NCI-H2227 (cell line): ENCODE results near the gene LARGE1.

Experiments used
- DNase-seq: peaks from one replicate; lab custom pipeline; 2025; ENCODE audit not compliant: unreplicated experiment; lab: John Stamatoyannopoulos, UW

LARGE1 gene

DNA sequence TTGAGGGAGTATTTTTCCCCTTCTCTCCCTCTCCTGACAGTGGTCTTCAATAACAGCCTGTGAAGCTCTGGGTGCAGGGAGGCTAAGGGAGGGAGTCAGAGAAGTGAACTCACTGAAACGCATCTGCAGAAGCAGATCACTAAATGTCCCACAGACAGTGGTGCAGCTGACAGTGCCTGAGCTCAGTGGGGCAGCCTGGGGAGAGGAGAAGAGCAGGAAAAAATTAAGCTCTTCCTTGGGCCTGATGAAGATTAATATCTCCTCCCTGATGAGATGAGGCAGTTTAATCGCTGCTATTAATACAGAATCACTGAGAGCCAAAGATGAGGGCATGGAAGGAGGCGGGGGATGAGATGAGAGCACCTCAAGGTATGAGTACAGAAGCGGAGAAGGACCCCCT, 180.8 kb downstream of the LARGE1 start:
- no peak for DNase-seq

DNA sequence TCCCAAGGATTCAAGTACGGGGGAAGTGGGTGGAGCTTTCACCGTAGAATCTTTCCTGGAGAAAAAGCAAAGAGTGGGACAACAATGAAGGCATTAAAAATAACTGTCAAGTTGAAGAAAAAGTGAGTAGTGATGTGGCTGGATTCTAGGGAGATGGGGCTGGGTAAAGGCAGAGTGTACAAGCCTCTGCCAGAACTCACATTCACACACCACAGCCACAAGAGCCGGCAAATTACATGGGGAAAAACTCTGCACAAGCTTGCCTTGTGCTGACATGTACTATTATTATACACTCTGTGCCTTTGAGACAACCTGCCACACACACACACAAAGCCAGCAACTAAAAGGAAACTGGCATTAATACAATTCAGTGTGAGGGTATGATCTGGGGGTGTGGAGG, 182.6 kb downstream of the LARGE1 start:
- no peak for DNase-seq

DNA sequence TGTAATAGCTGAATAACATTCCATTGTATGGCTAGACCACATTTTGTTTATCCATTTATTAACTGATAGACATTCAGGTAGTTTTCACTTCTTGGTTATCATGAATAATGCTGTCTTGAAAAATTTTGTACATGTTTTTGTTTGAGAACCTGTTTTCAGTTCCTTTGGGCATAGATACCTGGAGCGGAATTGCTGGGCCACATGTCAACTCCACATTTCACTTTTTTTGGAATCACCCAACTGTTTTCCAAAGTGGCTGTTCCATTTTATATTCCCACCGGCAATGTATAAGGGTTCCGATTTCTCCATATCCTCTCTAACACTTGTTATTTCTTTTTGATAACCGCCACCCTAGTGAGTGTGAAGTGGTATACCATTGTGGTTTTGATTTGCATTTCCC, 184.3 kb downstream of the LARGE1 start:
- no peak for DNase-seq

DNA sequence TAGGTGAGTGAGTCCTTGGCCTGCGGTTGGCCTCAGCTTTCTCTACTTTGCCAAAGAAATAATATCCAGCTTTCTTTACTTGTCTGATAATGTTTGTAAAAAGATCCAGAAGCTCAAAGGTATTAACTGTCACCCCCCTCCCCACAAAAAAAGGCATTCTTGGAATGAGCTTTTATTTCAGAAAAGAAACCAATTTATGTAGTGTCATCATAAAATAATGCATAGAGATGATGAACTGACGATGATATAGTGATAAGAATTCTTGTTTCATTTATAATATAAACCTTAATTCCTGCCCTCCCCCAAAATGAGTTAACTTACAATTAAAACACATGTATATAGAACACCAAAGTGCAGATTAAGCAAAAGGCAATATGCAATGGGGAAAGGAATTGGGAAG, 191.4 kb downstream of the LARGE1 start:
- no peak for DNase-seq

DNA sequence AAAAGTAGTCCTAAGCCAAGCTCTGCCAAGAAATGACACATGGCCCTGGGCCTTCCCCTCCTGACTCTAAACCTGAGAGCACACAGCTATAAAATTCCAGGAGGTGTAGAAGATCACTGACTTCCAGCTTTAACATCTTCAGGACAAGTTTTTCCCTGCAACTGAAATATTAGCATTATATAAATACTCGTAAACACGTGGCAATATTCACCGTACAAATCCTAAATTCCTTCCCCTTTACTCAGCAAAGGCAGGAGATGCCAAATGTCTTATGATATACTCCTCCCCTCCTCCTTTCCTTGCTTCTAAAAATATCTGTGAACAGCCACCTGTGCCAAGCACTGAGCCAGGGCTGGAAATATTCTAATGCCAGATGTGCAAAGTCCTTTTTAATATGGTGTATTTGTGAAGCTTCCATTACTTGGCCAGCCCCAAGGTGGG, 194.0 kb downstream of the LARGE1 start:
- DNase-seq, result no peak

DNA sequence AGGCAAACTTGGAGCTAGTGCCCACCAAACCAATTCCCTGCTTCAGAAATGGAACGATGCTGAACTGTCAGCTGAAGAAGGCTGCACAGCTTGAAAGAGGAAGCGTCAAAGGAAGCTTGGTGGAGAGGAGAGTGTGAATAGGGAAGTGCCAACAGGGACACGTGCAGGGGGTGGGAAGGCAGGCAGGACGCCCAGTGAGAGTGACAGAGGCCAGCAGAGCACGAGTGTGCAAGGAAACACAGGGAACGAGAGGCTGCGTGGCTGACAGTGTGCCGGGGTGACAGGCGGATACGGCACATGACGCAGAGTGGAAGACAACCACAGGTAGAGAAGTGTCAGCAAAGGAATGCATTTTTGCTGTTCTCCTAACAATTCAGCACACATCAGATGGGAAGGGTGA, 196.4 kb downstream of the LARGE1 start:
- DNase-seq, result no peak

DNA sequence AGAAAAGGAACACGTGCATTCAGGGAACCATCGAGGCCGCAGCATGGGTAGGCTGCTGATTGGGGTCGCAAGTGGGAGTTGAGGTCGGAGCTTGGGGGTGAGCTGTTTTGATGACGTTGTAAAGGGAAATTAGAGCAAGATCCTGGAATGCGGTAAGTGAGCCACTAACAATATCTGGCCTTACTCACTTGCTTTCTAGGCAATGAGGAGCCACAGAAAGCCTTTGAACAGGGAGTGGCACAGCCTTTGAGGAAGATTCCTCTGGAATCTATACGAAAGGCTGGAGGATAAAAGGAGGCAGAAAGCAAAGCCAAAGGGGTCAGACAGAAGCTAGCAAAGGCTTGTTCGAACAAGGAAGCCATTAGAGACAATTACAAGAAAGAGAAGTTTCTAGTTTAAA, 197.5 kb downstream of the LARGE1 start:
- DNase-seq, result no peak

DNA sequence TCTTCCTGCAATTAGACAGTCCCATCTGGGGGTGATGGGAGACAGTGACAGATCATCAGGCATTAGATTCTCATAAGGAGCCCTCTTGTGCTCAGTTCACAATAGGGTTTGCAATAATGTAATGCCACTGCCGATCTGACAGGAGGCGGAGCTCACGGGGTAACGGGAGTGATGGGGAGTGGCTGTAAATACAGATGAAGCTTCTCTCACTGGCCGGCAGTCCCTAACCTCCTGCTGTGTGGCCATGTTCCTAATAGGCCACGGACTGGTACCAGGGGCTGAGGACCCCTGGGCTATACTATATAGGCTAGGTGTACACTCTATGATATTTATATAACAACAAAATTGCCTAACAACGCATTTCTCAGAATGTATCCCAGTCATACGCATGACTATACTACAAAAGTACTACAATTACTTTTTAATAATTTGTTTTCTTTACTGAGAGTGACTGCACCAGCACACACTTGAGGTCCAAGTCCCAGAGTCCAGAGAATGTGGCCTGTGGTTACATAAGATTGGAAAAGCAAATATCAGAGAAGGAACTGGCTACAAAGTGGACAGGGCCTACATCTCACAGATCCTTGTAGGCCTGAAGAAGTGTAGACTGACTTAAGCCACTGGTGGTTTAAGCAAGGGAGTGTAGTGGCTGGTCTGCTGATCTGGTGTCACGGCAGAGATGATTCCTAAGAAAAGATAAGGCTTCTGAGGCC, 200.0 kb downstream of the LARGE1 start:
- DNase-seq, result no peak

DNA sequence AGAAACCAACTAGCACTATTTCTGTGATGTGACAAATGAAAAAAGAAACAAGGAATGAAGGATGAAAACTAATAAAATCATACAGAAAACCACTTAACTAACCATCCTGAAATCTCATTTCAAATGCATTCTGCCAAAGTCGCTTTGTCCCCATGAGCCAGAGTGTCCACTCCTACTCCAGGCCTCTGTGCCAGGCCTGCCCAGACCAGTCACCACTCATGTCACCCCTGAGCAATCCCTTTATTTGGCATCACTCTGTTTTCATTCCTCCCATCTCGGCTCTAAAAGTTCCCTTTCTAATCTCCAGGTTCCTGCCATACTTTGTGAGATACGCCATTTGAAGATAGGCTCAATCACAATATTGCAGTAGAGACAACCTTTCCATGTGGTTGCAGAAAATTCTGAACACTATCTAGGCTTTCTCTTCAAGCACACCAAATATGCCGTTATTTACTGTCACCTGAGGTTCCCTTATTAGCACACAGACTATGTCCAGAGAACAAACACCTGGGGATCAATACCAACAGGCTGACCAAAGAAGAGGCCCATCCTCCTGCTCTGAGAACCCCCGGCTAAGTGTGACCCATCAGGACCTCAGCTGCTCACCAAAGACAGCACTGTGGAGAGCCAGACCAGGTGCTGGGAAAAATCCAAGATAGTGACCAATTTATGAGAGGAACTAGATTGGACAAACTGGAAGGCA, 202.4 kb downstream of the LARGE1 start:
- DNase-seq, result no peak

DNA sequence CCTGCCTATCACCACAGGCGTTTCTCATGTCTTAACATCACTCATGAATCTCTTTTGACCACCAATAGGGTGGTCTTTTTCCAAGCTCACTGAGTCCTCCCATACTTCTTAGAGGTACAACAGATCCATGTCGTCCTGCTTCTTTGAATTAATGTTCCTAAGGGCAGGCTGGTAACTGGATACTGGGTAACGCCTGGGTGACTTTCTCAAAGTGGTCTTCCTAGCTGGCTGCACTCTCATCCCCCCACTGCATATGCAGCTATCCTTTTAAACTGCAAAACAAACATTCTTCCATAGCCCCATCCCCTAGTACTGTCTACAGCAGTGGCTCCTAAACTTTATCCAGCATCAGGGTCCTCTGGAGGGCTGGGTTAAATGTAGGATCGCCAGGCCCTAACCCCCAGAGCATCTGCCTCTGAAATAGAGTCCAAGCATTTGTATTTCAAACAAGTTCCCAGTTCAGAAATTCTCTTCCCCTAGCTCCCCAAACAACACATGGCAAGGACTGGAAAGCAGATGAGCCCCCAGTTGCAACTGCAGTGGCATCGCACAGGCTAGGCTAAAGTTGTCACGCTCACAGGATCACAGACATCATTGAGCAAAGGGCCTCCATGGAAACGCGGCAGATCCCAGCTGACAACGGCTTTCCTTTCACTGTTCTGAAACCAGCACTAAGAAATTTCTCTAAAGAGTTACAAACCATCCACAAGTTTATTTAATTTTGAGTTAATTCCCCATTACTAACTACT, 204.9 kb downstream of the LARGE1 start:
- DNase-seq, result no peak

DNA sequence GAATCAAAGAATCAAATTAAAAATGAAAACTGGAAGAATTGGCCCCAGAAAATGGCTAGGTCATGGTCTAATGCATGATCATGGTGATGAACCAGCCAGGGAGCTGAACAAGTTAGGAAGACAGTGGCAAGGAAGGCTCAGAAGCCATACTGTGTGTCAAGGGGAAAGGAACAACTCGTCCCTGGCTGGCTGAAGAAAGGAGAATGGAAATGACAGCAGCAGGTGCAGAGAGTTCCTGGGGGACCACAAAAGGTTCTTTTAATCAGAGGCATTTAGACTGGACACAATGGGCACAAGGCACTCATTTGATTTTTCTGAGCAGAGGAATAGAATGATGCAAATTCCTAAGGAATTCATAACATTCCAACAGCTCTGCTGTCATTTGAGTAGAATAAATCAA, 209.9 kb downstream of the LARGE1 start:
- no peak for DNase-seq

DNA sequence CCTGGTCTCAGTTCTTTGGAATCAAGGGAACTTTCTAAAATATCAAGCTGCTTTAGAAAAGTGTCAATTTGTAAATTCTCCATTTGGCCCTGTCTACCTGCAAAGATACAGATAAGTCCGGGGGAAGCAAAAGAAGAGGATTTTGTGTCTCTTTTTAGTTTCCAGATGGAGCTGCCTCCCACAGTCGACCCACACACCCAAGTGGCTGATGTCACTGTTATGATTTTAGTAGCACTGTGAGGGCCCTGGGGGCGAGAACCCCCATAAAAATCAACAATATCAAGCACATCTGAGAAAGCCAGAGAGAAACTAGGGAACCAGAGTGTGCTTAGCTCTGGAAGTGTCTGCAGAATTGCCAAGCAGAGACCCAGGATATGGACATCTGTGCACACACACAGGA, 212.7 kb downstream of the LARGE1 start:
- DNase-seq, result no peak

DNA sequence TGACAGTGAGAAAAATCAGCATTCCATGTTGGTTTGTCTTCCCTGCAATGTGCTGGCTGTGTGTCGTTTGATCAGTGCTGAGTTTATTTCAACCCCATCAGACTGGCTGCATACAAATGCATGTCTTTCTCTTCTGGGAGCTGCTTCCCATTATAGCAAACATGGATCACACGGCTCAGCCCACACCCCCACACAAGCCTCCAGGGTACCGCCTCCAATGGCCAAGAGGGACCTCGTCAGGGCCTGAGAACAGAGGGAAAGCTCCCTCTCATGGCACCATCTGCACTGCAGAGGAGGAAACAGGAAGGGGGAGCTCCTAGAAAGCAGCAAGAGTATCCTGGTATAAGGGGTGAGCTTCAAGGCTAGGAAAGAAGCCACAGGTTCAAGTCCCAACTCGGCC, 214.2 kb downstream of the LARGE1 start:
- DNase-seq, result no peak

DNA sequence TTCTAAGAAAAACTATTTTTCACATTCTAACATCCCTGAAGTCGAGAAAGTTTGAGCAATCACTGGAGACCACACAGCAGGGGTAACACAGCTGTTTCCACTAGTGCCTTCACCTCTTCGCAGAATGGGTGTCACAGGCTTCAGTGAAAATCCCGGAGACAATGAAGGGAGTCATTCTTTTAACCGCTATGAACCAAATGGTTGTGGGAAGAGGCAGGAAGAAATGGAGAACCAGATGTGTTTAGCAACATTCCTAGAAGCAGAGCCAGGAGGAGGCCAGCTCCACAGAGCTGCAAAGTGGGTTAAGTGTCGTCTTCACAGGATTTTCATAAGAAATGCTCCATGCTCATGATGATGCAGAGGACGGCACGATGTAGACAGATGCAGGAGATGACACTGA, 221.1 kb downstream of the LARGE1 start:
- no peak for DNase-seq

DNA sequence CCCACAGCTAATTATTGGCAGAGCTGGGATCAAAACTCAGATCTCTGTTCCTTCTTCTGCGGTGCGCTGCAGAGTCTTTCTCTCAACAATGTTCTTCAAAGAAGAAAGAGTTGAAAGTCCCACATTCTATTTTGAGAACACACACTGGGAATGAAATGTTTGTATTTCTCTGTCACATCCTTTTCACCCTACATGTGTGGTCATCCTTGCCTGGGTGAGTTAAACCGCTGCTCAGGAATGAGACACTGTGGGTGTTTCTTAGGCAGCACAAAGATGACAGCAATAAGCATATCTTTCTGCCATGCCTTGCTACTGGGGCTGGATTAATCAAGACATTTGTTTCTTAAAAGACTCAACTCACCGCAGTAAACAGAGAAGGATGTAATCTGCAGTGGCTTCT, 222.6 kb downstream of the LARGE1 start:
- no peak for DNase-seq

DNA sequence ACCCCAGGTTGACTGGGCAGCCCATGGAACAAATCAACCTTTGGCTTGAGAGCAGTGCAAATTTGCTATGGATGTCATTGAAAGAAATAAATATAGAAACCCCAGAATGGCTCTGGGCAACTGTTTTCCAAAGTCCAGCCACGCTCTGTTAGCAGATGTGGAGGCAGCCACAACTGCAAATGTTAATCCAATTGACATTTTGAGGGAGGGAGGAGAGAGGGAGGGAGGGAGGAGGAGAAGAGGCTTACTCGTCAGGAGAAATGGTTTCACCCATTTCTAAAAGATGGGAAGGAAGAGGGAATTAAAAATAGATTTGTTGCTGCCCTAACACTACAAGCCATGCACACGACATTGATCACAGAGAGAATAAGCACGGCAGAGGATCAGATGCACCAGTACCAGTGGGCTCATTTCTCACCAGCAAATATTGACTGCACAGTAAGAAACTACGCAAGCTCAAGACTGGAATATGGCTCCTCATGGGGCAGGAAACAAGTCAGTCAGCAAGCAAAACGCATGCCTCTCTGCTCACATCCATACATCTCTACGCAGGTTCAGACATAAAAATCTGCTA, 229.1 kb downstream of the LARGE1 start:
- DNase-seq, result no peak

DNA sequence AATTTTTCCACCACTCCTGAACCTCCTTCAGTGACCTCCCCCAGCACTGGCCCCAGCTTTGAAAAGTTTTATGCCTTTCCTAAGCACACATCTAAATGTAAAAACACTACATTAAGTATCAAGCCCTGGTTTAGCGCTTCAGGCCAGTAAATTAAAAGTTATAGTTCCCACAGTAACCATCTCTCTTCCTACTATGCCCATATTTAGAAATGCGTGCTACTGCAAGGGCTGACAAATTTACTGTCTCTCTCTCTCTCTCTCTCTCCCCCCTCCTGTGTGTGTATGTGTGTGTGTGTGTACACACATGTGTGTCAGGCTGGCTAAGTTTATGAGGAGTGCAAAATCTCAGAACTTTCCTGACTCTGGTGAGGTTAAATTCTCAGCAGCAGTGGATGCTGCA, 231.4 kb downstream of the LARGE1 start:
- no peak for DNase-seq

DNA sequence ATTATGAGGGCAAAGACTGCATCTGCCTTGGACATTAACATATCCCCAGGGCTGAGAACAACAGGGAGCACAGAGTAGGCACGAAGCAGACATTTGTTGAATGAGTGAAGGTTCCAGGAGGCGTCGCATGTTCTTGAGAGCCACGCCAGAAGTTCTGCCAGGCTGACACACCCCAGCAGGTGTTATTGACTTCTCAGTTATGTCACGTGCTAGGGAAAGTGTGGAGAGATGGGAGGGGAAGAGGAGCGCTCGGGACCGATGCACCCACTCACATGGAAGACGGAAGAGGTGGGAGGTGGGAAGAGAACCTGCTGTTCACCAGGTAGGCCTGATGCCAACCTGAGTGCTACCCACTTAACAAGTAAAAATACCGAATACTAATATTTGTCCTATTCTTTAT, 232.8 kb downstream of the LARGE1 start:
- no peak for DNase-seq

DNA sequence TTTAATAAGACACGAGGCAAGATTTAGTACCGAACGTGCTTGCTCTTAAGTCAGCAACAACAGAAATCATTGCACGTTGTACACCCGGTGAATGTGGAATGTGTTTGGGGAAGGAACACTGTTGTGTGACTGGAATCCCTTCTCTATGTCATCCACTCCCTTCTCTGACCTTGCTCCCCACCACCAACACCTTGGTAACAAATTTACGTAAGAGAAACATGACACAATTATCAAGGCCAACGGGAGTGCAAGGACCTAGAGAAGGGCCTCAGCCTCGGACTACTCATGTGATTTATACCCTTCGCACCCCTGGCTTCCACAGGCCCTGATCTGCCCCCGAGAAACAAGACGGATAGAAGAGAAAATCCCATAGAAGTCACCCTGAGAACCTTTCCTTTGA, 236.2 kb downstream of the LARGE1 start:
- no peak for DNase-seq

DNA sequence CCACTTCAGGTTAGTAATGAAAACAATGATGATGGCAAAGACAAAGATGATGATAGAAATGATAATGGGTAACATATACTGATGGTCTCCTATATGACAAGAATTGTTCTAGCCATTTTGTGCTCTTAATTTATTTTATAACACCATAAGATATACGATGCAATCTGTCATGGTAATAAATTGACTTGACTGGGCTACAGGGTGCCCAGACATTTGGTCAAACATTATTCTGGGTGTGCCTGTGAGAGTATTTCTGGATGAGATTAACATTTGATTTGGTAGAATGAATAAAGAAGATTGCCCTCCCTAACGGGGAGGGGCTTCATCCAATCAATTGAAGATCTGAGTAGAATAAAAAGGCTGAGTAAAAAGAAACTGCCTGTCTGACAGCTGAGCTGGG, 237.3 kb downstream of the LARGE1 start:
- DNase-seq, result no peak

DNA sequence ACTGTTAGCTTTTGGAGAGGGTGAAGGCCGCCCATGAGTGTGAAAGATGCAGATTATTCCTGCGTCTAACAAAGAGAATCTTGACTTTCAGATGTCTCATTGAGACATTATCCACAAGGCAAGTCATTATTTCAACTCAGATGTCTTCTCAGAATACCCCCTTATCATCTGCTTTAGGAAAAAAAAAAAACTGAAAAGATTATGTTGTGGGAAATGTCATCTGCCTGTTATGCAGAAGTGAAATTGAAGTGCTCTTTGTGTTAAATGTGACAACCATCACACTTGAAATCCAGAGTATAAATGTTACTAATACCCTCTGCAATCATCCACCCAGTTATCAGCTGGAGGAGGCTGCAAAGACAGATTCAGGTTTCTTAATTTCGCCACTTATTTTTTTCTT, 239.6 kb downstream of the LARGE1 start:
- no peak for DNase-seq

DNA sequence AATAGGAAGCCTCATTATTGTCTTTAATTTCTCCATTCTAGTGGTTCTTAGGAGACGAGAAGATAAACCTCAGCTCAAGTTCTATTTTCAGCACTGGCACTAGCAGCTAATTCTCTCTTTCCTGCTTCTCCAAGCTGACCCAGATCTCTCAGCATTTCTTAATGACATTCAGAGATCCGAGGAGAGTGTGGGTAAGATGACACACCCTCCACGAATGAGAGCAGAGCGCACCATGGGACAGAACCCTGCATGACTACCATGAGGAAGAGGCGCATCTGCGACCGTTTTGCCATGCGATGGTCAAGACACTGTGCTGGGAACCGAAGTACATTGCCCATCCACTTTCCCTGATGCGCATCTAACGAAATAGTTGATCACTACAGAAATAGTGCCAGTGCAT, 241.8 kb downstream of the LARGE1 start:
- no peak for DNase-seq
